ENCODE data around the gene KLK3.

- TF ChIP-seq CTCF (conservative IDR thresholded peaks at IDR 0.05 in 1 of 2, IDR thresholded peaks at IDR 0.05 in 1 of 2; ENCODE audit: extremely low read depth in 1 of 2, insufficient read depth in 1 of 2, low read depth in 1 of 2, low read length in 2 of 2) (no peak), EZH2 (IDR thresholded peaks at IDR 0.05; ENCODE audit: borderline replicate concordance, low read length) (no peak)
Observed at GRCh38 chr19:50833117-50833801, 21.5 kb upstream of the KLK3 start, which contains the start of gene KLK15.

Measured in mammary epithelial cell (primary cell).